Measurements from ENCODE around the gene SLAMF9.

DNA sequence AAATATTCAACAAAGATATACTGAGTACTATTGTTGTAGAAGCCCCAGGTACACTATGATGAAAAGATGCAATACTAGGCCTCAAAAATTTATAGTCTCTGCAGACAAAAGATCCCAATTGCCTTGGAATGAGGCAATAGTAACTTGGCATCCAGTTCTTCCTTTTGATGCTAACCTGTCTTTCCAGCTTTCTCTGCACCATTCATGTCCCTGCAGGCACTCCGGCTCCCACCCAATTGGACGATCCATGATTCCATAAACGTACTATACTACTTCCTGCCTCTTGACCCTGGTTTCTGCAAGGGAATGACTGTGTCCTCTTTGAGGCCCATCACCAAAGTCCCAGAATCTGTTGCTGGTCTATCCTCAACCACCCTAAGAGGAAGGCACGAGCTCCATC, 20.7 kb downstream of the SLAMF9 start:
- TF ChIP-seq, protein P1, sequence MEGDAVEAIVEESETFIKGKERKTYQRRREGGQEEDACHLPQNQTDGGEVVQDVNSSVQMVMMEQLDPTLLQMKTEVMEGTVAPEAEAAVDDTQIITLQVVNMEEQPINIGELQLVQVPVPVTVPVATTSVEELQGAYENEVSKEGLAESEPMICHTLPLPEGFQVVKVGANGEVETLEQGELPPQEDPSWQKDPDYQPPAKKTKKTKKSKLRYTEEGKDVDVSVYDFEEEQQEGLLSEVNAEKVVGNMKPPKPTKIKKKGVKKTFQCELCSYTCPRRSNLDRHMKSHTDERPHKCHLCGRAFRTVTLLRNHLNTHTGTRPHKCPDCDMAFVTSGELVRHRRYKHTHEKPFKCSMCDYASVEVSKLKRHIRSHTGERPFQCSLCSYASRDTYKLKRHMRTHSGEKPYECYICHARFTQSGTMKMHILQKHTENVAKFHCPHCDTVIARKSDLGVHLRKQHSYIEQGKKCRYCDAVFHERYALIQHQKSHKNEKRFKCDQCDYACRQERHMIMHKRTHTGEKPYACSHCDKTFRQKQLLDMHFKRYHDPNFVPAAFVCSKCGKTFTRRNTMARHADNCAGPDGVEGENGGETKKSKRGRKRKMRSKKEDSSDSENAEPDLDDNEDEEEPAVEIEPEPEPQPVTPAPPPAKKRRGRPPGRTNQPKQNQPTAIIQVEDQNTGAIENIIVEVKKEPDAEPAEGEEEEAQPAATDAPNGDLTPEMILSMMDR (IDR thresholded peaks at IDR 0.05) = no peak
- TF ChIP-seq POLR2A (IDR thresholded peaks at IDR 0.05) = no peak
